HepG2 (cell line): ENCODE results near the gene RUNX2. TPM values are rescaled to one million over a fixed set of nuclear protein-coding genes. Genes with fewer than 3 reads are reported as not detected.

Source experiments
- HMG20B ChIP-seq: conservative IDR thresholded peaks from 2 replicates; pipeline ENCODE4 v1.6.1; 2016; ENCODE audit warnings: missing genetic modification reagents, missing compliant biosample characterization
- IKZF1 ChIP-seq: fragments of 450-650 bp; IDR thresholded peaks from 2 replicates; pipeline ENCODE4 v1.7.1; 2016
- MTF2 ChIP-seq: sonication (generic); formaldehyde crosslinking; IDR thresholded peaks from 2 replicates; pipeline ENCODE4 v1.5.0; 2020; ENCODE audit warnings: missing genetic modification reagents, borderline replicate concordance
- NCOR1 ChIP-seq: fragments of 200-600 bp; sonication (generic); IDR thresholded peaks from 2 replicates; pipeline ENCODE4 v1.7.0; 2017; ENCODE audit warnings: antibody characterized with exemption, low read length, borderline replicate concordance
- NR2F2 ChIP-seq: IDR thresholded peaks from 2 replicates; pipeline ENCODE4 v1.6.1; 2012; ENCODE audit warnings: low read depth, inconsistent platforms, borderline replicate concordance
- POLR2AphosphoS2 ChIP-seq: IDR thresholded peaks from 2 replicates; pipeline ENCODE4 v1.6.1; 2011; ENCODE audit warnings: low read depth, low read length, improper control_type of control experiment
- PPARG ChIP-seq: conservative IDR thresholded peaks from 2 replicates; pipeline ENCODE4 v1.6.1; 2016; ENCODE audit warnings: missing biosample characterization, missing genetic modification reagents
- RCOR2 ChIP-seq: IDR thresholded peaks from 2 replicates; pipeline ENCODE4 v1.6.1; 2016; ENCODE audit warnings: missing biosample characterization, missing genetic modification reagents
- ZNF20 ChIP-seq: sonication (generic); formaldehyde crosslinking; IDR thresholded peaks from 2 replicates; pipeline ENCODE4 v1.4.0; 2020; ENCODE audit warnings: mild to moderate bottlenecking, moderate library complexity, missing genetic modification reagents
- ZNF282 ChIP-seq: fragments of 450-650 bp; IDR thresholded peaks from 2 replicates; pipeline ENCODE4 v1.6.1; 2018; ENCODE audit not compliant: partially characterized antibody
- ZNF350 ChIP-seq: sonication (generic); formaldehyde crosslinking; IDR thresholded peaks from 2 replicates; pipeline ENCODE4 v1.4.0; 2020; ENCODE audit warnings: mild to moderate bottlenecking, low read depth, missing genetic modification reagents, borderline replicate concordance
- ZNF496 ChIP-seq: sonication (generic); formaldehyde crosslinking; IDR thresholded peaks from 2 replicates; pipeline ENCODE4 v1.8.1; 2023; ENCODE audit warnings: mild to moderate bottlenecking, moderate library complexity, missing genetic modification reagents; ENCODE audit not compliant: insufficient replicate concordance
- ZNF564 ChIP-seq: sonication (generic); formaldehyde crosslinking; IDR thresholded peaks from 2 replicates; pipeline ENCODE4 v1.8.1; 2023; ENCODE audit warnings: mild to moderate bottlenecking, missing genetic modification reagents
- ZNF781 ChIP-seq: sonication (generic); formaldehyde crosslinking; IDR thresholded peaks from 2 replicates; pipeline ENCODE4 v1.5.1; 2020; ENCODE audit warnings: borderline replicate concordance, mild to moderate bottlenecking, missing genetic modification reagents; ENCODE audit errors: not compliant biosample characterization
- ZNF879 ChIP-seq: sonication (generic); formaldehyde crosslinking; IDR thresholded peaks from 2 replicates; pipeline ENCODE4 v1.8.1; 2023; ENCODE audit warnings: missing genetic modification reagents
- ZSCAN25 ChIP-seq: sonication (generic); formaldehyde crosslinking; IDR thresholded peaks from 2 replicates; pipeline ENCODE4 v1.8.0; 2022; ENCODE audit warnings: mild to moderate bottlenecking, missing genetic modification reagents
- polyA plus RNA-seq, 8 experiments: library from polyadenylated mRNA; depleted of rRNA in 3 of 8; stranded (reverse) in 7 of 8; unstranded in 1 of 8; fragments of >200 nt; fragmentation: Illumina TruSeq in 4 of 8; extraction: Trizol in 4 of 8; gene quantifications; 2 replicates each; pipeline versions ENCODE4 v1.2.1 to v1.2.3, GENCODE V29; 2011 to 2016; ENCODE audit warnings: low read depth in 4 of 8, missing spikeins in 1 of 8, mixed read lengths in 1 of 8; ENCODE audit not compliant: insufficient read depth in 1 of 8
- total RNA-seq, 5 experiments: library from RNA; depleted of rRNA; stranded (reverse); fragments of >200 nt; fragmentation: Illumina TruSeq; extraction: Trizol; gene quantifications; 2 replicates each; pipeline ENCODE4 v1.2.3, GENCODE V29; 2016; ENCODE audit warnings: low read depth in 1 of 5
- TF ChIP-seq, protein P1 (sequence below): sonication (generic); formaldehyde crosslinking; conservative IDR thresholded peaks from 2 replicates; pipeline ENCODE4 v1.8.0; 2022; ENCODE audit warnings: missing genetic modification reagents
- TF ChIP-seq, protein P2 (sequence below): sonication (generic); formaldehyde crosslinking; IDR thresholded peaks from 2 replicates; pipeline ENCODE4 v1.8.1; 2022; ENCODE audit warnings: mild to moderate bottlenecking, missing genetic modification reagents
- TF ChIP-seq, protein P3 (sequence below): sonication (generic); formaldehyde crosslinking; IDR thresholded peaks from 2 replicates; pipeline ENCODE4 v1.4.0; 2020; ENCODE audit warnings: missing genetic modification reagents, mild to moderate bottlenecking, borderline replicate concordance
- TF ChIP-seq, protein P4 (sequence below): sonication (generic); formaldehyde crosslinking; IDR thresholded peaks from 2 replicates; pipeline ENCODE4 v1.4.0; 2020; ENCODE audit warnings: missing genetic modification reagents
- TF ChIP-seq, protein P5 (sequence below), 2 experiments: sonication (generic) in 1 of 2; formaldehyde crosslinking in 1 of 2; IDR thresholded peaks; 2 replicates each; pipeline versions ENCODE4 v1.5.1 to v1.6.1; 2011 to 2020; ENCODE audit warnings: borderline replicate concordance in 1 of 2, low read depth in 1 of 2, low read length in 1 of 2, mild to moderate bottlenecking in 1 of 2, missing genetic modification reagents in 1 of 2, moderate library complexity in 1 of 2

RUNX2 gene
- total and polyA plus RNA-seq, 2 of the 13 experiments (the other 11 are each of a cell fraction or from before 2014, with no cell fraction given), result not detected

DNA sequence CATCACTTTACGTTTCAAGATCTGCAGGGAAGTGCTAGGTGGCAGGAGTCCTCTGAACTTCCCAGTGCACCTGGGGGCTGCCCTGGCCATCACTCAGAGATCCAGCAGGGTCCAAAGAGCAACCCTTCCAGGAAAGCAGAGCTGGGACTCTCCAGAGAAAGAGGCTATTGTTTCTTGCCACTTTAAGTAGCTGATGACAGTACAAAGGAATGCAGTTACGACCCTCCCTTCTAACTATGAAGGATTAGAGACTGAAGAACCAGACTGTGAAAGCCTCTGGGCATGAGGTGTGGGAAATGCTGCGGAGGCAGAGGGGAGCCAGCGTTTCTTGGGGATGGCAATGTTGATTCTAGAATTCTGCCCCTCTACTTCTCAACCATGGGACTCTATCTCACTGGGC is 238.8 kb downstream of the RUNX2 start (continued):
- TF ChIP-seq, protein P1, sequence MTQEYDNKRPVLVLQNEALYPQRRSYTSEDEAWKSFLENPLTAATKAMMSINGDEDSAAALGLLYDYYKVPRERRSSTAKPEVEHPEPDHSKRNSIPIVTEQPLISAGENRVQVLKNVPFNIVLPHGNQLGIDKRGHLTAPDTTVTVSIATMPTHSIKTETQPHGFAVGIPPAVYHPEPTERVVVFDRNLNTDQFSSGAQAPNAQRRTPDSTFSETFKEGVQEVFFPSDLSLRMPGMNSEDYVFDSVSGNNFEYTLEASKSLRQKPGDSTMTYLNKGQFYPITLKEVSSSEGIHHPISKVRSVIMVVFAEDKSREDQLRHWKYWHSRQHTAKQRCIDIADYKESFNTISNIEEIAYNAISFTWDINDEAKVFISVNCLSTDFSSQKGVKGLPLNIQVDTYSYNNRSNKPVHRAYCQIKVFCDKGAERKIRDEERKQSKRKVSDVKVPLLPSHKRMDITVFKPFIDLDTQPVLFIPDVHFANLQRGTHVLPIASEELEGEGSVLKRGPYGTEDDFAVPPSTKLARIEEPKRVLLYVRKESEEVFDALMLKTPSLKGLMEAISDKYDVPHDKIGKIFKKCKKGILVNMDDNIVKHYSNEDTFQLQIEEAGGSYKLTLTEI, result no peak
- TF ChIP-seq, protein P2, sequence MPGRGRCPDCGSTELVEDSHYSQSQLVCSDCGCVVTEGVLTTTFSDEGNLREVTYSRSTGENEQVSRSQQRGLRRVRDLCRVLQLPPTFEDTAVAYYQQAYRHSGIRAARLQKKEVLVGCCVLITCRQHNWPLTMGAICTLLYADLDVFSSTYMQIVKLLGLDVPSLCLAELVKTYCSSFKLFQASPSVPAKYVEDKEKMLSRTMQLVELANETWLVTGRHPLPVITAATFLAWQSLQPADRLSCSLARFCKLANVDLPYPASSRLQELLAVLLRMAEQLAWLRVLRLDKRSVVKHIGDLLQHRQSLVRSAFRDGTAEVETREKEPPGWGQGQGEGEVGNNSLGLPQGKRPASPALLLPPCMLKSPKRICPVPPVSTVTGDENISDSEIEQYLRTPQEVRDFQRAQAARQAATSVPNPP (CRISPR knock-in tag), result no peak
- TF ChIP-seq PPARG (CRISPR knock-in tag), result no peak
- TF ChIP-seq, protein P3, sequence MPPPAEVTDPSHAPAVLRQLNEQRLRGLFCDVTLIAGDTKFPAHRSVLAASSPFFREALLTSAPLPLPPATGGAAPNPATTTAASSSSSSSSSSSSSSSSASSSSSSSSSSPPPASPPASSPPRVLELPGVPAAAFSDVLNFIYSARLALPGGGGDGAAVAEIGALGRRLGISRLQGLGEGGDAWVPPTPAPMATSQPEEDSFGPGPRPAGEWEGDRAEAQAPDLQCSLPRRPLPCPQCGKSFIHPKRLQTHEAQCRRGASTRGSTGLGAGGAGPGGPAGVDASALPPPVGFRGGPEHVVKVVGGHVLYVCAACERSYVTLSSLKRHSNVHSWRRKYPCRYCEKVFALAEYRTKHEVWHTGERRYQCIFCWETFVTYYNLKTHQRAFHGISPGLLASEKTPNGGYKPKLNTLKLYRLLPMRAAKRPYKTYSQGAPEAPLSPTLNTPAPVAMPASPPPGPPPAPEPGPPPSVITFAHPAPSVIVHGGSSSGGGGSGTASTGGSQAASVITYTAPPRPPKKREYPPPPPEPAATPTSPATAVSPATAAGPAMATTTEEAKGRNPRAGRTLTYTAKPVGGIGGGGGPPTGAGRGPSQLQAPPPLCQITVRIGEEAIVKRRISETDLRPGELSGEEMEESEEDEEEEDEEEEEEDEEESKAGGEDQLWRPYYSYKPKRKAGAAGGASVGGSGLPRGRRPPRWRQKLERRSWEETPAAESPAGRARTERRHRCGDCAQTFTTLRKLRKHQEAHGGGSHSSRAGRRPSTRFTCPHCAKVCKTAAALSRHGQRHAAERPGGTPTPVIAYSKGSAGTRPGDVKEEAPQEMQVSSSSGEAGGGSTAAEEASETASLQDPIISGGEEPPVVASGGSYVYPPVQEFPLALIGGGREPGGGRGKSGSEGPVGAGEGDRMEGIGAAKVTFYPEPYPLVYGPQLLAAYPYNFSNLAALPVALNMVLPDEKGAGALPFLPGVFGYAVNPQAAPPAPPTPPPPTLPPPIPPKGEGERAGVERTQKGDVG (CRISPR knock-in tag), result no peak
- no peak for TF ChIP-seq NR2F2
- TF ChIP-seq NCOR1, result no peak
- TF ChIP-seq, protein P4, sequence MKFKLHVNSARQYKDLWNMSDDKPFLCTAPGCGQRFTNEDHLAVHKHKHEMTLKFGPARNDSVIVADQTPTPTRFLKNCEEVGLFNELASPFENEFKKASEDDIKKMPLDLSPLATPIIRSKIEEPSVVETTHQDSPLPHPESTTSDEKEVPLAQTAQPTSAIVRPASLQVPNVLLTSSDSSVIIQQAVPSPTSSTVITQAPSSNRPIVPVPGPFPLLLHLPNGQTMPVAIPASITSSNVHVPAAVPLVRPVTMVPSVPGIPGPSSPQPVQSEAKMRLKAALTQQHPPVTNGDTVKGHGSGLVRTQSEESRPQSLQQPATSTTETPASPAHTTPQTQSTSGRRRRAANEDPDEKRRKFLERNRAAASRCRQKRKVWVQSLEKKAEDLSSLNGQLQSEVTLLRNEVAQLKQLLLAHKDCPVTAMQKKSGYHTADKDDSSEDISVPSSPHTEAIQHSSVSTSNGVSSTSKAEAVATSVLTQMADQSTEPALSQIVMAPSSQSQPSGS (CRISPR knock-in tag), result 0 out of 2 replicates have a peak, but pooled peaks have one; percentile 23
- no peak for TF ChIP-seq ZNF282
- TF ChIP-seq ZNF496 (CRISPR knock-in tag), result no peak
- TF ChIP-seq ZSCAN25 (CRISPR knock-in tag), result no peak
- TF ChIP-seq, protein P5, sequence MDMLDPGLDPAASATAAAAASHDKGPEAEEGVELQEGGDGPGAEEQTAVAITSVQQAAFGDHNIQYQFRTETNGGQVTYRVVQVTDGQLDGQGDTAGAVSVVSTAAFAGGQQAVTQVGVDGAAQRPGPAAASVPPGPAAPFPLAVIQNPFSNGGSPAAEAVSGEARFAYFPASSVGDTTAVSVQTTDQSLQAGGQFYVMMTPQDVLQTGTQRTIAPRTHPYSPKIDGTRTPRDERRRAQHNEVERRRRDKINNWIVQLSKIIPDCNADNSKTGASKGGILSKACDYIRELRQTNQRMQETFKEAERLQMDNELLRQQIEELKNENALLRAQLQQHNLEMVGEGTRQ (IDR thresholded peaks at IDR 0.05; ENCODE audit: low read depth, low read length), result no peak
- TF ChIP-seq, protein P5 (CRISPR knock-in tag; IDR thresholded peaks at IDR 0.05; ENCODE audit: borderline replicate concordance), result no peak
- no peak for TF ChIP-seq POLR2AphosphoS2
- no peak for TF ChIP-seq ZNF564
- no peak for TF ChIP-seq HMG20B
- TF ChIP-seq ZNF350 (CRISPR knock-in tag), result no peak
- TF ChIP-seq ZNF20 (CRISPR knock-in tag), result no peak
- no peak for TF ChIP-seq ZNF781 (CRISPR knock-in tag)
- no peak for TF ChIP-seq MTF2 (CRISPR knock-in tag)
- TF ChIP-seq IKZF1, result no peak
- TF ChIP-seq RCOR2 (CRISPR knock-in tag), result no peak
- no peak for TF ChIP-seq ZNF879 (CRISPR knock-in tag)
